H9 (cell line): ENCODE data around the gene INTS1. TPM values are rescaled to one million over a fixed set of nuclear protein-coding genes. Genes with fewer than 3 reads are reported as not detected.

Experiments
- DNase-seq: peaks from one replicate; pipeline ENCODE4 v3.0.0-alpha.2; 2017
- H2AFZ ChIP-seq: one replicate; pipeline ENCODE4 v1.6.1; 2013; ENCODE audit warnings: mild to moderate bottlenecking, low read length, control low read depth, moderate library complexity
- H2AK5ac ChIP-seq: 2 replicates; pipeline ENCODE4 v1.6.1; 2013; ENCODE audit warnings: low read length, control low read depth, mixed read lengths; ENCODE audit not compliant: insufficient read length
- H2BK120ac ChIP-seq: one replicate; pipeline ENCODE4 v1.6.1; 2013; ENCODE audit warnings: low read depth, mild to moderate bottlenecking, low read length, control low read depth, inconsistent platforms; ENCODE audit not compliant: poor library complexity, severe bottlenecking
- H2BK12ac ChIP-seq: 2 replicates; pipeline ENCODE4 v1.6.1; 2013; ENCODE audit warnings: low read length, control low read depth, mixed read lengths, low read depth; ENCODE audit not compliant: insufficient read length
- H2BK15ac ChIP-seq: 2 replicates; pipeline ENCODE4 v1.6.1; 2013; ENCODE audit warnings: low read depth, low read length, control low read depth
- H2BK20ac ChIP-seq: one replicate; pipeline ENCODE4 v1.6.1; 2013; ENCODE audit warnings: low read depth, mild to moderate bottlenecking, low read length, control low read depth, inconsistent platforms; ENCODE audit not compliant: poor library complexity, severe bottlenecking
- H2BK5ac ChIP-seq: 2 replicates; pipeline ENCODE4 v1.6.1; 2013; ENCODE audit warnings: low read length, control low read depth, mixed read lengths; ENCODE audit not compliant: insufficient read length
- H3K14ac ChIP-seq: 2 replicates; pipeline ENCODE4 v1.6.1; 2013; ENCODE audit warnings: low read length, control low read depth; ENCODE audit not compliant: insufficient read depth
- H3K18ac ChIP-seq: 2 replicates; pipeline ENCODE4 v1.6.1; 2013; ENCODE audit warnings: low read depth, mild to moderate bottlenecking, mixed read lengths, low read length, control low read depth; ENCODE audit not compliant: insufficient read length
- H3K23ac ChIP-seq: 2 replicates; pipeline ENCODE4 v1.6.1; 2013; ENCODE audit warnings: low read length, control low read depth, mixed read lengths, low read depth; ENCODE audit not compliant: insufficient read length
- H3K23me2 ChIP-seq: 2 replicates; pipeline ENCODE4 v1.6.1; 2013; ENCODE audit warnings: low read depth, mild to moderate bottlenecking, mixed read lengths, low read length, control low read depth; ENCODE audit not compliant: insufficient read length, poor library complexity, severe bottlenecking
- H3K27ac ChIP-seq: 2 replicates; pipeline ENCODE4 v1.5.1; 2013; ENCODE audit warnings: low read length, control low read depth, mixed read lengths, low read depth; ENCODE audit not compliant: insufficient read length
- H3K27me3 ChIP-seq: 2 replicates; pipeline ENCODE4 v1.6.1; 2013; ENCODE audit warnings: low read length, control low read depth, inconsistent platforms; ENCODE audit not compliant: insufficient read depth
- H3K4ac ChIP-seq: 2 replicates; pipeline ENCODE4 v1.6.1; 2013; ENCODE audit warnings: low read depth, mild to moderate bottlenecking, control low read depth, inconsistent platforms, low read length, moderate library complexity
- H3K4me1 ChIP-seq: 2 replicates; pipeline ENCODE4 v1.6.1; 2013; ENCODE audit warnings: low read length, control low read depth, inconsistent platforms; ENCODE audit not compliant: insufficient read depth
- H3K4me2 ChIP-seq: 2 replicates; pipeline ENCODE4 v1.6.1; 2013; ENCODE audit warnings: low read length, control low read depth, mixed read lengths; ENCODE audit not compliant: insufficient read length, insufficient read depth
- H3K56ac ChIP-seq: 2 replicates; pipeline ENCODE4 v1.6.1; 2013; ENCODE audit warnings: low read depth, mild to moderate bottlenecking, mixed read lengths, low read length, control low read depth; ENCODE audit not compliant: insufficient read length
- H3K79me1 ChIP-seq: 2 replicates; pipeline ENCODE4 v1.6.1; 2013; ENCODE audit warnings: low read depth, mild to moderate bottlenecking, moderate library complexity, low read length, control low read depth, inconsistent platforms; ENCODE audit not compliant: insufficient read depth, poor library complexity, severe bottlenecking
- H3K79me2 ChIP-seq: 2 replicates; pipeline ENCODE4 v1.6.1; 2013; ENCODE audit warnings: low read length, control low read depth, inconsistent platforms; ENCODE audit not compliant: insufficient read depth
- H3K9ac ChIP-seq: 2 replicates; pipeline ENCODE4 v1.6.1; 2013; ENCODE audit warnings: low read length, control low read depth, mixed read lengths; ENCODE audit not compliant: insufficient read length; ENCODE audit errors: extremely low read depth
- H3K9me3 ChIP-seq: one replicate; pipeline ENCODE4 v1.6.1; 2013; ENCODE audit warnings: low read depth, low read length, inconsistent platforms; ENCODE audit not compliant: control insufficient read depth
- H3T11ph ChIP-seq: one replicate; pipeline ENCODE4 v1.6.1; 2013; ENCODE audit warnings: mild to moderate bottlenecking, low read length, control low read depth, inconsistent platforms
- H4K20me1 ChIP-seq: one replicate; pipeline ENCODE4 v1.6.1; 2013; ENCODE audit not compliant: control insufficient read depth, insufficient read length, insufficient read depth
- H4K5ac ChIP-seq: 2 replicates; pipeline ENCODE4 v1.6.1; 2013; ENCODE audit warnings: low read depth, mild to moderate bottlenecking, mixed read lengths, low read length, control low read depth; ENCODE audit not compliant: insufficient read length
- H4K8ac ChIP-seq: replicated peaks from 2 replicates; pipeline ENCODE4 v1.6.1; 2013; ENCODE audit warnings: low read length, control low read depth, mixed read lengths, low read depth; ENCODE audit not compliant: insufficient read length
- H4K91ac ChIP-seq: 2 replicates; pipeline ENCODE4 v1.6.1; 2013; ENCODE audit warnings: low read depth, mild to moderate bottlenecking, moderate library complexity, mixed read lengths, low read length, control low read depth; ENCODE audit not compliant: insufficient read length
- H3K27ac Mint-ChIP-seq, 3 experiments: 2 replicates in 2 of 3; 3 replicates in 1 of 3; pipeline ENCODE4 v1.8.0; 2020 to 2021; ENCODE audit warnings: mixed read lengths in 3 of 3, mild to moderate bottlenecking in 1 of 3, moderate library complexity in 1 of 3
- H3K27me3 Mint-ChIP-seq: 2 replicates; pipeline ENCODE4 v1.8.0; 2021; ENCODE audit warnings: low read depth, mild to moderate bottlenecking, moderate library complexity, mixed read lengths
- H3K36me3 Mint-ChIP-seq, 3 experiments: 2 replicates in 2 of 3; 3 replicates in 1 of 3; pipeline ENCODE4 v1.8.0; 2020 to 2021; ENCODE audit warnings: low read depth in 3 of 3, mixed read lengths in 3 of 3; ENCODE audit not compliant: insufficient read depth in 1 of 3
- H3K4me1 Mint-ChIP-seq, 2 experiments: 2 replicates each; pipeline ENCODE4 v1.8.0; 2020; ENCODE audit warnings: mixed read lengths in 2 of 2
- H3K4me3 Mint-ChIP-seq, 2 experiments: 2 replicates in 1 of 2; 3 replicates in 1 of 2; pipeline ENCODE4 v1.8.0; 2020 to 2021; ENCODE audit warnings: mild to moderate bottlenecking in 2 of 2, mixed read lengths in 2 of 2, moderate library complexity in 1 of 2
- H3K9me3 Mint-ChIP-seq, 2 experiments: 2 replicates in 1 of 2; 3 replicates in 1 of 2; pipeline ENCODE4 v1.8.0; 2020; ENCODE audit warnings: mild to moderate bottlenecking in 2 of 2, mixed read lengths in 2 of 2, moderate library complexity in 1 of 2
- CTCF ChIP-seq: fragments of 200-600 bp; sonication (generic); conservative IDR thresholded peaks from 3 replicates; pipeline ENCODE4 v1.8.0; 2021; ENCODE audit warnings: antibody characterized with exemption, mild to moderate bottlenecking
- WGBS: extraction: QIAGEN DNeasy Blood & Tissue Kit; methylation state at CpG from one replicate; pipeline ENCODE4 v1.1.7; 2013; ENCODE audit warnings: missing lambda C conversion rate, low lambda C conversion rate, mixed read lengths; ENCODE audit not compliant: insufficient read length; ENCODE audit errors: extremely low coverage; 5-methylcytosine and 5-hydroxymethylcytosine counted together
- total RNA-seq: library from RNA; stranded (reverse); gene quantifications from 2 replicates; pipeline ENCODE4 v1.2.1, GENCODE V29; 2021

Gene INTS1
- total RNA-seq, 1 experiment from 2014 or later = 133 TPM

GRCh38 chr7:1478480-1478879 lies 25.7 kb downstream of the INTS1 start:
- Histone ChIP-seq H2BK120ac (no peak overlapping the region), H3K27me3 (no peaks in the 10 kb centered on the region), H2AFZ (no peak overlapping the region), H3K4me1 (no peaks in the 10 kb centered on the region), H3K4me2 (no peak overlapping the region), H2BK15ac (no peak overlapping the region), H3K79me2 (no peaks in the 10 kb centered on the region), H4K5ac (no peak overlapping the region), H3K9ac (no peak overlapping the region), H3K18ac (no peak overlapping the region), H4K8ac (no peak overlapping the region), H2BK5ac (no peak overlapping the region), H3K27ac (no peak overlapping the region), H3T11ph (no peak overlapping the region), H2BK20ac (no peak overlapping the region), H3K9me3 (no peaks in the 10 kb centered on the region), H4K91ac (no peak overlapping the region), H2BK12ac (no peak overlapping the region), H3K23me2 (no peaks in the 10 kb centered on the region), H3K23ac (no peak overlapping the region), H2AK5ac (no peak overlapping the region), H3K79me1 (no peaks in the 10 kb centered on the region), H4K20me1 (no peaks in the 10 kb centered on the region), H3K4ac (no peak overlapping the region), H3K56ac (no peak overlapping the region), H3K14ac (no peak overlapping the region)
- no peak for TF ChIP-seq CTCF
- Mint-ChIP-seq H3K4me1 (peaks cover 0 to 2% of the 10 kb centered on the region in 2 experiments; a peak in 1 of 4 replicates), H3K36me3 (peaks cover 6 to 44% (median 36%) of the 10 kb centered on the region in 3 experiments), H3K4me3 (no peak overlapping the region), H3K9me3 (no peaks in the 10 kb centered on the region), H3K27me3 (no peaks in the 10 kb centered on the region), H3K27ac (no peak overlapping the region)
- no peak for DNase-seq
- WGBS = no CpG with 5 or more reads among the region's 19 CpGs
